ENCODE results near the gene TRIM46.

The TRIM46 gene

DNA sequence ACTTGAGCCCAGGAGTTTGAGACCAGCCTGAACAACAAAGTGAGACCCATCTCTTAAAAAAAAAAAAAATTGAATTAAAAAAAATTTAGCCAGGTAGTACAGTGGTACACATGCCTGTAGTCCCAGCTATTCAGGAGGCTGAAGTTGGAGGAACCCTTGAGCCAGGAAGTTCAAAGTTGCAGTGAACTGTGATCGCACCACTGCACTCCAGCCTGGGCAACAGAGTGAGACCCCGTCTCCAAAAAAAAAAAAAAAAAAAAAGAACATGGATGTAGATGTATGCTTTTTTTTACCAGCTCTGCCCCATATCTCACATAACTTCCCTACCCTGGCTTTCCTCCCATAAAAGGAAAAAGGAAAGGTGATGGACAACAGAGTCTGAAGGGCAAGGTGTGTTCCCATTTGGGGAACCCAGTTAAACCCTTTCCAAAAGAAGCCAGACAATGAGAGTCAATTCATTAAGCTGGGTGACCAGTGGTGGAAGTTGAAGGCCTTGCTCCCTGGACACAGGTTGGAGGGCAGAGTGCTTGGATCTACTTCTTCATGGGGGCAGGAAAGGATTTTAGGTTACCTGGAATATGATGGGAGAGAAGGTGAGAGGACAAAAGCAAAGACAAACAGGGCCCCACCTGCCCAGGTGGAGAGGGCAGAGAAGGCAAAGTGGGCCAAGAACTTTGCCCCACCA lies 3.4 kb upstream of the TRIM46 start:
- no peak for DNase-seq
- Mint-ChIP-seq H3K9me3 (peaks cover 6% of the 10 kb centered on the region), H3K4me1 (peaks cover 61% of the 10 kb centered on the region), H3K36me3 (ENCODE audit: low read depth) (peaks cover 14% of the 10 kb centered on the region), H3K27ac (no peak overlapping the region), H3K27me3 (ENCODE audit: low read depth, poor library complexity) (peaks cover 10% of the 10 kb centered on the region), H3K4me3 (peak overlapping the region; percentile 44)
- TF ChIP-seq, protein P1, sequence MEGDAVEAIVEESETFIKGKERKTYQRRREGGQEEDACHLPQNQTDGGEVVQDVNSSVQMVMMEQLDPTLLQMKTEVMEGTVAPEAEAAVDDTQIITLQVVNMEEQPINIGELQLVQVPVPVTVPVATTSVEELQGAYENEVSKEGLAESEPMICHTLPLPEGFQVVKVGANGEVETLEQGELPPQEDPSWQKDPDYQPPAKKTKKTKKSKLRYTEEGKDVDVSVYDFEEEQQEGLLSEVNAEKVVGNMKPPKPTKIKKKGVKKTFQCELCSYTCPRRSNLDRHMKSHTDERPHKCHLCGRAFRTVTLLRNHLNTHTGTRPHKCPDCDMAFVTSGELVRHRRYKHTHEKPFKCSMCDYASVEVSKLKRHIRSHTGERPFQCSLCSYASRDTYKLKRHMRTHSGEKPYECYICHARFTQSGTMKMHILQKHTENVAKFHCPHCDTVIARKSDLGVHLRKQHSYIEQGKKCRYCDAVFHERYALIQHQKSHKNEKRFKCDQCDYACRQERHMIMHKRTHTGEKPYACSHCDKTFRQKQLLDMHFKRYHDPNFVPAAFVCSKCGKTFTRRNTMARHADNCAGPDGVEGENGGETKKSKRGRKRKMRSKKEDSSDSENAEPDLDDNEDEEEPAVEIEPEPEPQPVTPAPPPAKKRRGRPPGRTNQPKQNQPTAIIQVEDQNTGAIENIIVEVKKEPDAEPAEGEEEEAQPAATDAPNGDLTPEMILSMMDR (IDR thresholded peaks at IDR 0.05), result no peak

DNA sequence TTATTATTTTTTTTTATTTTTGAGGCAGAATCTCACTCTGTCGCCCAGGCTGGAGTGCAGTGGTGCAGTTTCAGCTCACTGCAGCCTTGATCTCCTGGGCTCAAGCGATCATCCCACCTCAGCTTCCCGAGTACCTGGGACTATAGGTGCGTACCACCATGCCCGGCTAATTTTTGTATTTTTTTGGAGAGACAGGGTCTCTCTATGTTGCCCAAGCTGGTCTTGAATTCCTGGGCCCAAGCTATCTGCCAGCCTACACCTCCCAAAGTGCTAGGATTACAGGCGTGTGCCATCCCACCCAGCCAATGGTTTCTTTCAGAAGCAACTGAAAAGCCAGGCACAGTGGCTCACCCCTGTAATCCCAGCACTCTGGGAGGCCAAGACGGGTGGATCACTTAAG lies 2.8 kb upstream of the TRIM46 start:
- Mint-ChIP-seq H3K9me3 (peaks cover 2% of the 10 kb centered on the region), H3K36me3 (ENCODE audit: low read depth) (peaks cover 14% of the 10 kb centered on the region), H3K4me1 (peaks cover 62% of the 10 kb centered on the region), H3K27me3 (ENCODE audit: low read depth, poor library complexity) (peaks cover 13% of the 10 kb centered on the region), H3K4me3 (no peak overlapping the region), H3K27ac (no peak overlapping the region)
- TF ChIP-seq, protein P1 (IDR thresholded peaks at IDR 0.05), result no peak
- DNase-seq, result no peak

DNA sequence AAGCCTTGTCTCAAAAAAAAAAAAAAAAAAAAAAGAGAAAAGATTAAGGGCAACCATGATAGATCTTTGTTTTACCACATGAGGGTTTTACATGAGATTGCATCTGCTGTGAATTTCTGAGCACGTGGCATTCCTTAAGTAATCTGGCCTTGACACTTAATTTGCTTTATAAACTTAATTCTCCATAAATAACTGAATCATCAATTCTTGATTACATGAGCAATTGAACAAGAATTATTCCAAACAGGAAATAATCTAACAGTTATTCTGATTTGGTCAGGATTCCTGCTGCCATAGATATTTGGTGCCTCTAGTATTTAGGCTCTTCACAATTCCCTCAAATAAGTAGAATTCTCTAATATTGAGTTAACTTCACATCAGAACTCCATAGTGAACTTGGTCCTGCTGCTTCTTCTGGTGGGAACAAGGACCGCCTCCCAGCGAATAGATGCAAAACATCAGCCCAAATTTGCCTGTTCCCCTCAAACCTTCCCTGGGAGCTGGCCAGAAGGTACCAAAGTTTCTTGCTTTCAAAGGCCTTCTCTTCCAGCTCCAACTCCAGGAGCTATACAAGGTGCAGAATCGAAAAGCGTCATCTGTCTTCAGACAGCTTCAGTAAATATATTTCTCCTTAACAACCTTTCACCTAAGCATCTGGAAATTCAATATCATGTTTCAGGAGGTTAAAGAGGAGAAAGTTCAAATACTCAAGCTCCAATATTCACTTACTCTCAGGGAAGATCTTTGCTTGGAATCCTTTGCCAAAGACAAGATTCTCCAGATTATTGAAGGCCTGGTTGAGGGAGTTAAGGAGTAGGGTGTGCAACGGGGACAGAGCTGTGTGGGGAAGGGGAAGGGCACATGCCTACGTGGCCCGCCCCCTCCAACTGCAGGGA lies 1.6 kb upstream of the TRIM46 start:
- peaks cover 20% of the 10 kb centered on the region for H3K36me3 Mint-ChIP-seq (ENCODE audit: low read depth)
- DNase-seq, result no peak

DNA sequence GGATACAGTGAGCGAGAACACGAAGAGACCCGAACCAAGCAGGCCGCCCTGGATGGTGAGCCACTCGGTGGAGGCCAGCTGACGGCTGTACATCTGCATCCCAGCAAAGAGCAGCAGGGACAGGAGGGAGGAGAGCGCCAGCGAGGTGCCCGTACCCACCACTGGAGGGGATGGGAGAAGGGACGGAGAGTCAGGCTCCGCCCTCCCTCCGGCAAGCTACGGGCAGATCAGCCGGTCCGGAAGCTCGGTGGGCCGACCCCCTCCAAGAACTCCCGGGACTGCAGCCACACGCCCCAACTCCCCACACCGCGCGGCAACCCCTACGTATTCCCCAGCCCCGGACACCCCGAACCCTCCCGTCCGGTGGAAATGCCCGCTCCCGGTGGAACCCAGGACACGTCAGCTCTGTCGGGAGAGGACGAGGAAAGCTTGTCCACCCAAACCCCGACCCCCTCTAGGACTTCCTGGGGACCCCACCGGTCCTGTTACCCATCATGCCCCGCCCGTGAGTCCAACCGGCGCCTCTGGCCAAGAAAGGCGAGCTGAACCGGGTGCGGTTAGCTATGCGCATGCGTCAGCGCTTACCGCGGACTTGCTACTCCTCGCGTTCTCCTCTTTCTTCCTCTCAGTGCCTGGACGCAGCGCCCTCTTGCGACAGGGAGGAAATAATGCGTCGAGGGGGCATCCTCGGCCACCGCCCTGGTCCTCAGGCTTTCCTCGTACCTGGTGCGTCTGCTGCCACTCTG lies 744 bp upstream of the TRIM46 start, which contains the start of gene KRTCAP2:
KRTCAP2 (minus strand) TSS at position 573 of the 746 bp plus-strand sequence; CDS start at position 493, 80 bp downstream.
- Mint-ChIP-seq H3K27me3 (ENCODE audit: low read depth, poor library complexity) (peaks cover 14% of the 10 kb centered on the region), H3K9me3 (no peaks in the 10 kb centered on the region), H3K27ac (peak within 1 kb of the TSS; percentile 92), H3K36me3 (ENCODE audit: low read depth) (peaks cover 20% of the 10 kb centered on the region), H3K4me1 (peaks cover 48% of the 10 kb centered on the region), H3K4me3 (peak within 1 kb of the TSS; percentile 94)
- peak; percentile 94 for DNase-seq
- TF ChIP-seq, protein P1 (IDR thresholded peaks at IDR 0.05), result peak; percentile 93

More for the DNA sequence above, 1.6 kb upstream of the TRIM46 start:
- peaks cover 56% of the 10 kb centered on the region for H3K4me1 Mint-ChIP-seq
- H3K4me3 Mint-ChIP-seq, result peak overlapping the region; percentile 94
- peak overlapping the region; percentile 86 for H3K27ac Mint-ChIP-seq
- TF ChIP-seq, protein P1 (IDR thresholded peaks at IDR 0.05), result no peak
- H3K27me3 Mint-ChIP-seq (ENCODE audit: low read depth, poor library complexity), result peaks cover 14% of the 10 kb centered on the region
- H3K9me3 Mint-ChIP-seq, result no peaks in the 10 kb centered on the region

DNA sequence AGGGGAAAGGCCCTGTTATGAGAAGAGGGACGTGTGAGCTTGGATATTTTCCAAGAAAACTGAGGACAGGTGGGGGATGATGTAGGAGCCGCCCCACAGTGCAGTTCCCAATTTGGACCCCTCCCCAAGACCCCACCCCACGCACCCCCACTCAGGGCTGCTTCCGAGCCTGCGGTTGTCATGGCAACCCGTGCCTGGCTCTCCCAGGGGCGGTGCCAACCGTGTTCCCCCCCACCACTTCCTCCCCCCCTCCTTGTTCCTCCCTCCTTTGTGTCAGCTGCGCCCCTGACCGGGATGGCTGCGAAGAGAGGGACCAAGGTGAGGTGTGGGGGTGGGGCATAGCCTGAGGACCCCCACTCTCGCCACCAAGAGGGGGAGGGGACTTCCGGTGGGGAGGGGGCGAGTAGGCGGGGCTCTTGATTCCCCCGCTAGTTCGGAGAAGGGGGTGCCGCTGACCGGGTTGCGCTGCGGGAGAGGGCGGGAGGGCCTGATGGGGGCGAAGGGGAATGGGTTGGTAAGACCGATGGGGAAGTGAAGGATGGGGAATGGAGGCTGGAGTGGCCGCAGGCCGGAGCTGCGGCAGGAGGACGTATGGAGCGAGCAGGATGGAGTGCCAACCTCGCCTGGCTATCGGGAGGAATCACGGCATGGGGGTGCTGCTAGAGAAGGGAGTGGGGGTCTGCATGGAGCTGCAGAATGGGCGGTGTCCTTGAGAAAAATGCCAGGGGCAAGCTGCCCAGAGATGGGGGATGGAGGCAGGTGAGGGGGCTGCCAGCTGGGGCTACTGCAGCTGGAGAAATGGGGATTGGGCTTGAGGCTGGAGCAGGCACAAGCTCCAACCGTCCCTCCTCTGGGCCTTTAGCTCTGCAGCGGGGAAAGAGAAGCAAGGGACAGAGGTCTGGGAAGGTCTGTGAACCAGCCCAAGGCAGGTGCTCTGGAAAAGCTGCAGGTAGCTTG lies 953 bp downstream of the TRIM46 start:
- H3K4me3 Mint-ChIP-seq, result peak overlapping the region; percentile 94
- peaks cover 51% of the 10 kb centered on the region for H3K4me1 Mint-ChIP-seq
- TF ChIP-seq, protein P1 (IDR thresholded peaks at IDR 0.05), result no peak
- peaks cover 14% of the 10 kb centered on the region for H3K27me3 Mint-ChIP-seq (ENCODE audit: low read depth, poor library complexity)
- no peaks in the 10 kb centered on the region for H3K9me3 Mint-ChIP-seq
- DNase-seq, result peak; percentile 65
- H3K36me3 Mint-ChIP-seq (ENCODE audit: low read depth), result peaks cover 23% of the 10 kb centered on the region
- no peak overlapping the region for H3K27ac Mint-ChIP-seq

Data from nephron progenitor cell (in vitro differentiated cells).